KOPT-K1 (cell line): ENCODE measurements around the gene ITGA11.

ENCODE experiments used
- H3K27ac ChIP-seq: fragments of 200-600 bp; sonication (generic); 2 replicates; pipeline ENCODE4 v1.5.1; 2016; ENCODE audit warnings: antibody characterized with exemption, mild to moderate bottlenecking, low read depth, low read length; ENCODE audit not compliant: poor library complexity, severe bottlenecking
- H3K36me3 ChIP-seq: fragments of 200-600 bp; sonication (generic); 2 replicates; pipeline ENCODE4 v1.5.1; 2017; ENCODE audit warnings: antibody characterized with exemption, mild to moderate bottlenecking, low read length, moderate library complexity; ENCODE audit not compliant: insufficient read depth
- H3K9me3 ChIP-seq: fragments of 200-600 bp; sonication (generic); 2 replicates; pipeline ENCODE4 v1.5.1; 2017; ENCODE audit warnings: antibody characterized with exemption, low read length, mild to moderate bottlenecking; ENCODE audit not compliant: insufficient read depth, poor library complexity, severe bottlenecking

Gene ITGA11

GRCh38 chr15:68431792-68432401 is at the start of gene ITGA11:
Gene ITGA11, minus strand, starts transcription at chr15:68432163. Its CDS starts 97 bp downstream, at chr15:68432066.
- Histone ChIP-seq H3K9me3 (no peaks in the 10 kb centered on the region), H3K27ac (no peak within 1 kb of the TSS), H3K36me3 (no peaks in the 10 kb centered on the region)

- no peaks in the 10 kb centered on the region for H3K9me3 ChIP-seq
- H3K27ac ChIP-seq, result no peak overlapping the region
- no peaks in the 10 kb centered on the region for H3K36me3 ChIP-seq
Measured at GRCh38 chr15:68481321-68481720, 49.4 kb upstream of the ITGA11 start.

- no peaks in the 10 kb centered on the region for H3K36me3 ChIP-seq
- H3K27ac ChIP-seq, result no peak overlapping the region
- H3K9me3 ChIP-seq, result no peaks in the 10 kb centered on the region
Measured at GRCh38 chr15:68480296-68480695, 48.3 kb upstream of the ITGA11 start.

- H3K27ac ChIP-seq, result no peak overlapping the region
- H3K36me3 ChIP-seq, result no peaks in the 10 kb centered on the region
- no peaks in the 10 kb centered on the region for H3K9me3 ChIP-seq
Measured at GRCh38 chr15:68479870-68480269, 47.9 kb upstream of the ITGA11 start.

GRCh38 chr15:68479406-68479805 is 47.4 kb upstream of the ITGA11 start:
- Histone ChIP-seq H3K36me3 (no peaks in the 10 kb centered on the region), H3K9me3 (no peaks in the 10 kb centered on the region), H3K27ac (no peak overlapping the region)

- H3K27ac ChIP-seq, result no peak overlapping the region
- no peaks in the 10 kb centered on the region for H3K9me3 ChIP-seq
- H3K36me3 ChIP-seq, result no peaks in the 10 kb centered on the region
Measured at GRCh38 chr15:68478853-68479252, 46.9 kb upstream of the ITGA11 start.

GRCh38 chr15:68475449-68475848 is 43.5 kb upstream of the ITGA11 start:
- no peaks in the 10 kb centered on the region for H3K36me3 ChIP-seq

GRCh38 chr15:68471541-68471940 is 39.6 kb upstream of the ITGA11 start:
- H3K27ac ChIP-seq, result no peak overlapping the region
- H3K9me3 ChIP-seq, result no peaks in the 10 kb centered on the region
- no peaks in the 10 kb centered on the region for H3K36me3 ChIP-seq

More at GRCh38 chr15:68475449-68475848, 43.5 kb upstream of the ITGA11 start:
- Histone ChIP-seq H3K9me3 (no peaks in the 10 kb centered on the region), H3K27ac (no peak overlapping the region)

GRCh38 chr15:68470976-68471375 is 39.0 kb upstream of the ITGA11 start:
- H3K9me3 ChIP-seq, result no peaks in the 10 kb centered on the region
- H3K36me3 ChIP-seq, result no peaks in the 10 kb centered on the region
- H3K27ac ChIP-seq, result no peak overlapping the region

GRCh38 chr15:68470049-68470742 is 38.2 kb upstream of the ITGA11 start:
- no peaks in the 10 kb centered on the region for H3K9me3 ChIP-seq
- H3K36me3 ChIP-seq, result no peaks in the 10 kb centered on the region
- no peak overlapping the region for H3K27ac ChIP-seq

GRCh38 chr15:68469162-68470048 is 37.4 kb upstream of the ITGA11 start:
- H3K27ac ChIP-seq, result no peak overlapping the region
- H3K36me3 ChIP-seq, result no peaks in the 10 kb centered on the region
- H3K9me3 ChIP-seq, result no peaks in the 10 kb centered on the region

GRCh38 chr15:68466876-68467275 is 34.9 kb upstream of the ITGA11 start:
- Histone ChIP-seq H3K9me3 (no peaks in the 10 kb centered on the region), H3K27ac (no peak overlapping the region), H3K36me3 (no peaks in the 10 kb centered on the region)

- H3K9me3 ChIP-seq, result no peaks in the 10 kb centered on the region
- H3K27ac ChIP-seq, result no peak overlapping the region
- H3K36me3 ChIP-seq, result no peaks in the 10 kb centered on the region
Measured at GRCh38 chr15:68465861-68466560, 34.0 kb upstream of the ITGA11 start.

GRCh38 chr15:68464448-68465090 is 32.6 kb upstream of the ITGA11 start:
- Histone ChIP-seq H3K36me3 (no peaks in the 10 kb centered on the region), H3K9me3 (peaks cover 6% of the 10 kb centered on the region), H3K27ac (no peak overlapping the region)
